ENCODE data around the gene RAB17. TPM values are rescaled to one million over a fixed set of nuclear protein-coding genes. Genes with fewer than 3 reads are reported as not detected.

RAB17 gene
- total and polyA plus RNA-seq, 2 of the 4 experiments (the other 2 are of a cell fraction), result 0.41 TPM; not detected in 1

- 100% methylated on average over 5 of the region's 12 CpGs; no CpG with 5 or more reads in 1 of the 2 experiments for WGBS, 2 experiments (ENCODE audit: extremely low coverage in 2 of 2, insufficient read length in 1 of 2)
- Histone ChIP-seq H4K5ac (ENCODE audit: low read depth, low read length) (no peak overlapping the region), H3K9me3 (ENCODE audit: control insufficient read depth, insufficient read depth, low read length) (no peaks in the 10 kb centered on the region), H3K27me3 (ENCODE audit: control insufficient read depth, insufficient read depth, low read length) (no peaks in the 10 kb centered on the region), H2BK5ac (ENCODE audit: low read depth, low read length, poor library complexity, severe bottlenecking) (no peak overlapping the region), H3K27ac (ENCODE audit: insufficient read depth, low read length) (no peak overlapping the region), H3K9me1 (ENCODE audit: insufficient read depth, low read length) (peaks cover 11% of the 10 kb centered on the region), H3K56ac (ENCODE audit: extremely low read depth, insufficient read depth, low read length) (no peak overlapping the region), H3K79me1 (ENCODE audit: low read depth in 1 of 2, low read length in 2 of 2) (no peaks in the 10 kb centered on the region), H2AK9ac (replicated peaks; ENCODE audit: low read depth, low read length, poor library complexity) (no peak overlapping the region), H3K18ac (ENCODE audit: low read depth, low read length) (no peak overlapping the region), H3K4me3 (ENCODE audit: insufficient read depth, low read depth, low read length) (no peak overlapping the region), H3K36me3 (ENCODE audit: control insufficient read depth, insufficient read depth, low read length) (peaks cover 2% of the 10 kb centered on the region), H3K9ac (ENCODE audit: low read depth, low read length) (no peak overlapping the region), H4K91ac (ENCODE audit: insufficient read depth, low read depth, low read length) (no peak overlapping the region), H4K8ac (ENCODE audit: low read depth in 2 of 2, low read length in 2 of 2) (no peak overlapping the region), H3K23ac (ENCODE audit: low read depth, low read length) (no peak overlapping the region), H3K4me1 (ENCODE audit: control insufficient read depth, insufficient read depth, low read length) (no peaks in the 10 kb centered on the region), H2BK20ac (ENCODE audit: low read depth, low read length) (no peak overlapping the region), H3K4ac (ENCODE audit: low read depth, low read length) (no peak overlapping the region), H2AK5ac (ENCODE audit: low read depth, low read length) (no peak overlapping the region), H2AFZ (replicated peaks; ENCODE audit: low read length, poor library complexity) (no peak overlapping the region), H3K14ac (replicated peaks; ENCODE audit: low read depth, low read length) (no peak overlapping the region), H2BK120ac (ENCODE audit: low read depth, low read length) (no peak overlapping the region), H3K4me2 (ENCODE audit: low read depth, low read length) (no peak overlapping the region), H4K20me1 (ENCODE audit: insufficient read depth, low read length) (no peaks in the 10 kb centered on the region; the same call in 1 of the 2 replicates), H2BK15ac (ENCODE audit: low read depth, low read length) (no peak overlapping the region)
- no TSS peak for BruUV-seq (replicated peaks)
- in situ Hi-C loops (cut with MboI; ENCODE audit: low sequenced_read_pairs), result no loop called here
- intact Hi-C loops (cut with micrococcal nuclease), result no loop called here
- ChIA-PET POLR2A (ENCODE audit: unreplicated experiment) (no interaction called here), CTCF (interaction anchor here (2.4 kb wide), 1 partner anchor 18 kb away, joined by 11 read pairs; no protein-coding TSS in a partner anchor)
- ATAC-seq (ENCODE audit: low read depth) (no peak), DNase-seq (no peak)
- dilution Hi-C loops (cut with HindIII; ENCODE audit: low sequenced_read_pairs, unreplicated experiment), result no loop called here
- TF ChIP-seq CTCF (conservative IDR thresholded peaks at IDR 0.05; ENCODE audit: low read depth, low read length) (no peak), FOS (IDR thresholded peaks at IDR 0.05; ENCODE audit: low read depth, low read length) (no peak), MAFK (IDR thresholded peaks at IDR 0.05; ENCODE audit: low read depth, low read length) (no peak), USF2 (IDR thresholded peaks at IDR 0.05; ENCODE audit: low read depth, low read length) (no peak), NFE2L2 (IDR thresholded peaks at IDR 0.05; ENCODE audit: low read depth, low read length) (no peak), RFX5 (IDR thresholded peaks at IDR 0.05; ENCODE audit: low read depth, low read length) (no peak), CEBPB (IDR thresholded peaks at IDR 0.05; ENCODE audit: low read depth, low read length) (no peak), RCOR1 (IDR thresholded peaks at IDR 0.05; ENCODE audit: insufficient replicate concordance, low read length) (no peak), SMC3 (IDR thresholded peaks at IDR 0.05; ENCODE audit: low read depth, low read length) (no peak), POLR2A (IDR thresholded peaks at IDR 0.05; ENCODE audit: low read depth, low read length) (no peak), BHLHE40 (IDR thresholded peaks at IDR 0.05; ENCODE audit: low read depth, low read length) (no peak), MXI1 (IDR thresholded peaks at IDR 0.05; ENCODE audit: borderline replicate concordance, low read depth, low read length) (no peak), MAZ (IDR thresholded peaks at IDR 0.05; ENCODE audit: borderline replicate concordance, low read depth, low read length) (no peak), ELK1 (IDR thresholded peaks at IDR 0.05; ENCODE audit: borderline replicate concordance, low read depth, low read length) (no peak)
These were observed 59.8 kb downstream of the RAB17 start for GRCh38 chr2:237530472-237531433.

All from IMR-90 (cell line).